T-helper 2 cell treated with Interferon-gamma antibody and Interleukin-4, amounts not matched to agents 5 μg/mL and 100 μg/mL, for 36 hours (primary cell): ENCODE results near the gene HNF1A.
"Not testable (repeated sequence)": the region's sequence is repeated elsewhere in the genome, so short reads cannot be mapped to it uniquely, and the experiment has no call there.

Experiments used
- DNase-seq: peaks from one replicate; pipeline ENCODE4 v3.0.0; 2021; ENCODE audit warnings: low spot score
- H3K27ac Mint-ChIP-seq: one replicate; pipeline ENCODE4 v1.8.0; 2021; ENCODE audit warnings: mild to moderate bottlenecking, mixed read lengths
- H3K27me3 Mint-ChIP-seq: one replicate; pipeline ENCODE4 v1.8.0; 2021; ENCODE audit warnings: low read depth, mixed read lengths
- H3K36me3 Mint-ChIP-seq: one replicate; pipeline ENCODE4 v1.8.0; 2021; ENCODE audit warnings: low read depth, mixed read lengths
- H3K4me1 Mint-ChIP-seq: one replicate; pipeline ENCODE4 v1.8.0; 2021; ENCODE audit warnings: low read depth, mixed read lengths
- H3K4me3 Mint-ChIP-seq: one replicate; pipeline ENCODE4 v1.8.0; 2022; ENCODE audit warnings: mild to moderate bottlenecking, moderate library complexity, mixed read lengths
- H3K9me3 Mint-ChIP-seq: one replicate; pipeline ENCODE4 v1.8.0; 2021; ENCODE audit warnings: mixed read lengths

HNF1A gene

DNA sequence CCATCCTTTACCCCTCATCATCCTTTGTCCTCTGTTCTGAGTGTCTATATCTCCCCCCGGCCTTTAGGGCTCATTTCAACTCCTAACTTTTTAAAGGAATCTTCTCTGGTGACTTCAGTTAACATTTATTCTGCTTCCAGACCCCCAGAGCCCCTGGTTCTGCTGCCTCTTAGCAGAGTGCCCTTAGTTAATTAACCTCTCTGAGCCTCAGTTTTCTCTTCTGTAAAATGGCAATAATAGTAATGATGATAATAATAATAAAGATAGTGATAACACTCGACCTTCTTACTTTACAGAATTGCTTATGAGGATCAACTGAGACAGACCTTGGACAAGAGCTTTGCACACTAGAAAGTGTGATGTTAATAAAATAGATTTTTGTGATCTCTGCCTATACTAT, 44.4 kb downstream of the HNF1A start:
- no peaks in the 10 kb centered on the region for H3K9me3 Mint-ChIP-seq
- no peak overlapping the region for H3K27ac Mint-ChIP-seq
- peaks cover 17% of the 10 kb centered on the region for H3K36me3 Mint-ChIP-seq
- no peaks in the 10 kb centered on the region for H3K27me3 Mint-ChIP-seq
- no peak for DNase-seq
- no peaks in the 10 kb centered on the region for H3K4me1 Mint-ChIP-seq
- H3K4me3 Mint-ChIP-seq, result no peak overlapping the region

DNA sequence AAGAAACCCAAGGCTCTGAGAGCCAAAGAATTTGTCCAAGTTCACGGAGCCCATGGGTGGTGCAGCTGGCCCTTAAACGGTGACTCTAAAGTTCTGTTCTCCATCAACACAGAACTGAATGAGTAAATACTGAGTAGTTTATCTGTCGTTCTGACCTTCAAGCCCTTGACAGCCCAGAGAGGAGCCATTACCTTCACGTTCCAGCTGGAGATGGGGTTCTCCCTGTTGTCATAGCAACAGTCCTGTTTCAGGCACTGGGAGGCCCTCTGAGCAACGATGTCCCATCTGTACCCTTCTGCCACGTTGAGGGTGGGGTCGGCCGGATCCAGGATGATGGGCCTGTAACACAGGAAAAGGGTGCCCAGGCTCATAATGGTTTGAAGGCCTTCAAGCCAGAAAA, 45.5 kb downstream of the HNF1A start:
- Mint-ChIP-seq H3K36me3 (peaks cover 17% of the 10 kb centered on the region), H3K4me3 (no peak overlapping the region), H3K27me3 (no peaks in the 10 kb centered on the region), H3K9me3 (no peaks in the 10 kb centered on the region), H3K4me1 (peaks cover 2% of the 10 kb centered on the region), H3K27ac (no peak overlapping the region)
- no peak for DNase-seq

DNA sequence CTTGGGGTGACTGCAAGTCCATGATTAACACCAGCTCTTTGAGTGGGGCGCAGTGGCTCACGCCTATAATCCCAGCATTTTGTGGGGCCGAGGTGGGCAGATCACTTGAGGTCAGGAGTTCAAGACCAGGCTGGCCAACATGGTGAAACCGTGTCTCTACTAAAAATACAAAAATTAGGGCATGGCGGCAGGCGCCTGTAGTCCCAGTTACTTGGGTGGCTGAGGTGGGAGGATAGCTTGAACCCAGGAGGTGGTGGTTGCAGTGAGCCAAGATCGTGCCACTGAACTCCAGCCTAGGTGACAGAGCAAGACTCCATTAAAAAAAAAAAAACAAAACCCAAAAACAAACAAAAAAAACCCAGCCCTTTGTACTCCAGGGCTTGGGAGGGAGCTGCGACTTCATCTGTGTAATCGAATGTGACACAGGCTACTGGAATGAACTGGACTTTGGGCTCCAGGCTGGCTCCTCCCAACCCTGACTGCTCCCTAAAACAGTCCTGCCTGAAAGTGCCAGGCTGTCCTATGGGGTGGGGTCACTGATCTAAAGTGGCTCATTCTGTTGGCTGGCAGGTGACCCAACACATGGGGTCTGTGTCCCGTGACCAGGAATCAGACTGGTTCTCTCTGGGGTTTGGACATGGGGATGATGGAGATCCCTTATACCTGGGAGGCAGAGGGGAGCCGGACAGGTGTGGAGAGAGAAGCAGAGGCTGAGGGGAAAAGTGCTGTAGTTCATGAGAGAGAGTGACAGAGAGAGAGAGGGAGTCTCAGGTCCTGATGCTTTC, 47.3 kb downstream of the HNF1A start:
- no peaks in the 10 kb centered on the region for H3K27me3 Mint-ChIP-seq
- peaks cover 20% of the 10 kb centered on the region for H3K36me3 Mint-ChIP-seq
- no peak for DNase-seq
- peaks cover 2% of the 10 kb centered on the region for H3K4me1 Mint-ChIP-seq
- H3K27ac Mint-ChIP-seq, result no peak overlapping the region
- no peak overlapping the region for H3K4me3 Mint-ChIP-seq
- no peaks in the 10 kb centered on the region for H3K9me3 Mint-ChIP-seq

DNA sequence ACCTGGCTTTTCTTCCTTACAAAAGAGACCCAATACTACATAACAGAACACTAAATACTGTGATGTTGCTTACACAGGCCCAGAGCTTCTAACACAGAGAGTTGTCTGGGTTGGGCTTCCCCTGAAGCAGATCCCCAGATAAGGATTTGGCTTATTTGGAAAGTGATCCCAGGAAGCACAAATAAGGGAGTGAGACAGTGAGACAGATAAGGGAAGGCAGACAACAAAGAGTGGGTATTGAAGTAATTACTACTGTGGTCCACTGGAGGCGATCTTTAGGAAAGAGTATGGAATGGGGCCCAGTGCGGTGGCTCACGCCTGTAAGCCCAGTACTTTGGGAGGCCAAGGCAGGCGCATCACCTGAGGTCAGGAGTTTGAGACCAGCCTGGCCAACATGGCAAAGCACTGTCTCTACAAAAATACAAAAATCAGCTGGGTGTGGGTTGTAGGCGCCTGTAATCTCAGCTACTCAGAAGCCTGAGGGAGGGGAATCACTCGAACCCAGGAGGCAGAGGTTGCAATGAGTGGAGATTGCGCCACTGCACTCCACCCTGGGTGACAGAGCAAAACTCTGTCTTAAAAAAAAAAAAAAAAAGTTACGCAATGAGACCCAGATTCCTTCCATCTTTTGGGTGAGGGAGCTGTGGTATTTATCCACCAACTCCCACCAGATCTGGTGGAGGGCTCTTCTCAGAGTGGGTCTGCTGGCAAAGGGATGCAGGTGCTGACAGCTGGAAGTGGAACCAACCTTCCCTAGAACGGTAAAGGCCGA, 48.1 kb downstream of the HNF1A start:
- Mint-ChIP-seq H3K9me3 (no peaks in the 10 kb centered on the region), H3K4me1 (peaks cover 2% of the 10 kb centered on the region), H3K27me3 (no peaks in the 10 kb centered on the region), H3K36me3 (peaks cover 22% of the 10 kb centered on the region), H3K4me3 (no peak overlapping the region), H3K27ac (no peak overlapping the region)
- no peak for DNase-seq

DNA sequence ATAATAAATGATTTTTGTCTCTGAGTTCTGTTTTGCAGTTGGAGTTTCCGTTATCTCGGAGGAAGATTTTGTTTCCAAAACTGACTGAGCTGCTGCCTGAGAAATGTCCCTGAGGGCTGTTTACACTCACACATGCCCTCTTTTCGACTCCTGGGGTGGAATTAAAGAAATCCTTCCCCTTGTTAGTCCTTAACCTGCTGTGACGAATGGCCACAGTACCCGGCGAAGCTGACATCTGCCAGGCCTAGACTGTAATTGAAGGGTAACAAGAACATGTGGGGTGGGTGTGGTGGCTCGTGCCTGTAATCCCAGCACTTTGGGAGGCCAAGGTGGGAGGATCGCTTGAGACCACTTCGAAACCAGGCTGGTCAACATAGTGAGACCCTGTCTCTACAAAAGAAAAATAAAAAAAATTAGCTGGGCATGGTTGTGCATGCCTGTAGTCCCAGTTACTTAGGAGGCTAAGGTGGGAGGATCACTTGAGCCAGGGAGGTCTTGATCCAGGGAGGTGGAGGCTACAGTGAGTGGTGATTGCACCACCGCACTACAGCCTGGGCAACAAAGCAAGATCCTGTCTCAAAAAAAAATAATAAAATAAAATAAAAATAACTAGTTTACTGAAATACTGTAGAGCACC, 52.4 kb downstream of the HNF1A start:
- Mint-ChIP-seq H3K9me3 (no peaks in the 10 kb centered on the region), H3K36me3 (peaks cover 36% of the 10 kb centered on the region), H3K4me3 (no peak overlapping the region), H3K27ac (no peak overlapping the region), H3K27me3 (no peaks in the 10 kb centered on the region), H3K4me1 (peaks cover 31% of the 10 kb centered on the region)
- DNase-seq, result no peak

DNA sequence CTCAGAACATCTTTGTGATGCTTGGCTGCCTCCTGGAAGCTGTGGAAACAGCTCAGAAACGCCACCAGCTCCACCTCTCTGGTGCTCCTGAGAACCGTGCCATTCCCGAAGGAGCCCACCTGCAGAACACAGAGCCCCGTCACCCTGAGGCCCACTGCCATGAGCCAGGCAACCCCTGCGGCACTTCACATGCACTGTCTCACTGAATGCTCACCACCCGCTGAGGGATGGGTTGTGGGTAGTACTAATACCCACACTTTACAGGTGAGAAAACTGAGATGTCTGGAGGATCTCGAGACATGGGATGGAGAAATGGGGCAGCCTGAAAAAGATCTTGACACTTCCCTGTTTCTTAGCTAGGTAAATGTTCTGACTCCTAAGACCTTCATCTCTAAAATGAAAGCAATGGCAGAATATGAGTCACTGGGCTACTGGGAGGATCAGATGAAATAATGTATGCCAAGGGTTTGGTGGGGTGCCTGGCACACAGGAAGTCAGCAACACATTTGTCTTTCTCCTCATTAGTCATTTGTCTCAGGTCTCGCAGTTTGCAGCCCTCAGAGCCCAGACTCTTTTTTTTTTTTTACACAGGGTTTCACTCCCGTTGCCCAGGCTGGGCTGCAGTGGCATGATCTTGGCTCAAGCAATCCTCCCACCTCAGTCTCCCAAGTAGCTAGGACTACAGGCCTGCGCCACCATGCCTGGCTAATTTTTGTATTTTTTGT, 55.4 kb downstream of the HNF1A start:
- peak overlapping the region; percentile 86 for H3K27ac Mint-ChIP-seq
- peak overlapping the region; percentile 69 for H3K4me3 Mint-ChIP-seq
- H3K36me3 Mint-ChIP-seq, result peaks cover 29% of the 10 kb centered on the region
- no peaks in the 10 kb centered on the region for H3K27me3 Mint-ChIP-seq
- peak; percentile 67 for DNase-seq
- H3K9me3 Mint-ChIP-seq, result no peaks in the 10 kb centered on the region
- H3K4me1 Mint-ChIP-seq, result peaks cover 46% of the 10 kb centered on the region

DNA sequence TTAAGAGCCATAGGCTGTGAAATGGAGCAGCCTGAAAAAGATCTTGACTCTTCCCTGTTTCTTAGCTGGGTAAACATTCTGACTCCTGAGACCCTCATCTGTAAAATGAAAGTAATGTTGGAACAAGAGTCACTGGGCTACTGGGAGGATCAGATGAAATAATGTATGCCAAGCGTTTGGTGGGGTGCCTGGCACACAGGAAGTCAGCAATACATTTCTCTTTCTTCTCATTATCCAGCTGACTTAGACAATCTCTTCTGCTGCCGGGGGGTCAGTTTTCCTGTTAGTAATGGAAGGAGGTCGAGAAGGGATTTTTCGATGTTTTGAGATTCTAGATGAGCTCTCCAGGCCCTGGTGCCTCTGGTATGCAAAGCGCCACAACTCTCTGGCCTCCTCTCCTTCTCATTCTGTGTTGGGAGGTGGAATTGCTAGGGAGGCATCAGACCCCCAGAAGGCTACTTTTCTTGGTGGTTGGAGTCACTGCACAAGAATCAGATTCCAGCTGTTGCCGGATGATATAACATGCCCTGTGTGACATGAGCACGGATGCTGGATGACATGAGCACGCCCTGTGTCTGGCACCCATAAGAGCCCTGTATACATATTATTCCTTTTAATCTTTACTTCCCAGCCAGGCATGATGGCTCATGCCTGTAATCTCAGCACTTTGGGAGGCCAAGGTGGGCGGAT, 56.4 kb downstream of the HNF1A start:
- Mint-ChIP-seq H3K4me1 (peaks cover 48% of the 10 kb centered on the region), H3K27me3 (no peaks in the 10 kb centered on the region), H3K4me3 (peak overlapping the region; percentile 69), H3K27ac (peak overlapping the region; percentile 86), H3K36me3 (peaks cover 29% of the 10 kb centered on the region), H3K9me3 (no peaks in the 10 kb centered on the region)
- DNase-seq, result no peak

DNA sequence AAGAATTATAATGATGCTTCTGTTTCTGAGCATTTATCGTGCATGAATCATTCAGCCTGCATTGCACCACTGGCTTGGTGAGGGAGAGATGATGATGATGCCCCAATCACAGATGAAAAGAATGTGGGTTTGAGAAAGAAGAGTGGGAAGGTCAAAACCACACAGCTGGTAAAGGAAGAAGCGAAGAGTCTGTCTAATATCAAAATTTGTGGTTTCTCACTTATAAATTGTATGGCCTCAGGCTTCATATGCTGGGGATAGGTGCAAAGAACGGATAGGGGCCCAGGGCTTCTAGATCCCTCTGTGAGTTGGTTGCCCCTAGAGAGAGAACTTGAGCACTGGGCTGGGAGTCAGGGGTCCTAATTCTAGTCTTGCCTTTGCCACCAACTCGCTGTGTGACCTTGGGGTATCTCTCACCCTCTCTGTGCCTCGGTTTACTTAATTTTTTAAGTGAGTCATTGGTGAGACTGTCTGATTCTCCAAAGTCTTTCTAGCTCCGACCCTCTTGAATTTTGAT, 58.5 kb downstream of the HNF1A start:
- Mint-ChIP-seq H3K36me3 (peaks cover 24% of the 10 kb centered on the region), H3K9me3 (no peaks in the 10 kb centered on the region), H3K27me3 (peaks cover 6% of the 10 kb centered on the region), H3K4me1 (peaks cover 48% of the 10 kb centered on the region), H3K27ac (peak overlapping the region; percentile 78), H3K4me3 (peak overlapping the region; percentile 94)
- peak; percentile 56 for DNase-seq

DNA sequence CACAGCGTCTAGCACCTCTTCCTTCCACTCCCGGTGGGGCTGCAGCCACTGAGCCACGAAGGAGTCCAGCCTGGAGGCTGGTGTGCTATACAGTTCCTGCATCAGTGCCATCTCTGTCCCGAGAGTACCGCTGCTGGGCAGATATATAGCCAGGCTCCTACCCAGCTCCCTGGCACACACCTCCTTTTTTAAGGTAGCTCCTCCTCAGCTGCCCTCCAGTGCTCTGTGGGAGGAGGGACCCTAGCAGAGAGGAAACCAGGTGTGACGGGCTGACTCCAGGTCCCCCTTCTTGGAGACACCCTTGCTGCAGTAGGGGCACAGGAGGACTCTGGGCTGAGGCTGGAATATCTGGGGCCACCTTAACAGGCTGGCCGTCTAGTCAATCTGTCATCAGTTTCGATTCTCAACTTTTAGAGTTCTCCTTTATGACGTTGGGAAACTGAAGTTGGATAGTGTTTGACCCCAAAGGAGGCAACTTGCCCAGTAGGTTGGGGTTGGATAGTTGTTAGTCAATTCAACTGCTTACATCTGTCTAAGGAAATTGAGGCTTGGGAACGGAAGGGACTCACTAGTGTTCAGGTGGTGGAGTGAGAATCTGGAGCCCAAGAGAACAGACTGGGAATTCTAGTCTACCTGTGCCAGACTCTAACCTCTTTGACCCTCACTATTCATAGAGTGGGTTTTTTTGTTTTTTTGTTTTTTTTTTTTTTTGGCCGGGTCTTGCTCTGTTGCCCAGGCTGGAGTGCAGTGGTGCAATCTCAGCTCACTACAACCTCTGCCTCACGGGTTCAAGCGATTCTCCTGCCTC, 60.7 kb downstream of the HNF1A start, which contains the start of gene OASL:
Gene OASL (minus strand): TSS at position 386 of the 808 bp plus-strand sequence. CDS start 275 bp downstream, at position 111.
- H3K4me1 Mint-ChIP-seq, result peaks cover 35% of the 10 kb centered on the region
- peak; percentile 36 for DNase-seq
- peaks cover 15% of the 10 kb centered on the region for H3K27me3 Mint-ChIP-seq
- H3K9me3 Mint-ChIP-seq, result no peaks in the 10 kb centered on the region
- peak within 1 kb of the TSS; percentile 89 for H3K27ac Mint-ChIP-seq
- H3K36me3 Mint-ChIP-seq, result peaks cover 14% of the 10 kb centered on the region
- peak within 1 kb of the TSS; percentile 94 for H3K4me3 Mint-ChIP-seq

DNA sequence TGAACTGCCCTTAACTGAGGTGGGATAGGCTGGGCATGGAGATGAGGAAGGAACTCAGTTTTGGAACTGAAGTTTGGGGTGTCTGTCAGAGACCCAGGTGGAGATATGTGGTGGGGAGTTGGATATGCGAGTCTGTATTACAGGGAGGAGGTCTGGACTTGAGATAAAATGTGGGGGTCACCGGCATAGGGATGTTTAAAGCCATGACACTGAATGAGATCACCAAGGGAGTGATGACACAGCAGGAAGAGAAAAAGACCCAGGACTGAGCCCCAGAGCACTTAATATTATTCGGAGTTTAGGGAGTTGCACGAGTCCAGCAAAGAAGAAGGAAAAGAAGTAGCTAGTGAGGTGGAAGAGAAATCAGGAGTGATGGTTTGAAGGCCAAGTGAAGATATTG, 64.7 kb downstream of the HNF1A start:
- H3K9me3 Mint-ChIP-seq, result no peaks in the 10 kb centered on the region
- peaks cover 23% of the 10 kb centered on the region for H3K27me3 Mint-ChIP-seq
- H3K4me1 Mint-ChIP-seq, result peaks cover 8% of the 10 kb centered on the region
- no peak for DNase-seq
- H3K36me3 Mint-ChIP-seq, result no peaks in the 10 kb centered on the region
- no peak overlapping the region for H3K27ac Mint-ChIP-seq
- no peak overlapping the region for H3K4me3 Mint-ChIP-seq

DNA sequence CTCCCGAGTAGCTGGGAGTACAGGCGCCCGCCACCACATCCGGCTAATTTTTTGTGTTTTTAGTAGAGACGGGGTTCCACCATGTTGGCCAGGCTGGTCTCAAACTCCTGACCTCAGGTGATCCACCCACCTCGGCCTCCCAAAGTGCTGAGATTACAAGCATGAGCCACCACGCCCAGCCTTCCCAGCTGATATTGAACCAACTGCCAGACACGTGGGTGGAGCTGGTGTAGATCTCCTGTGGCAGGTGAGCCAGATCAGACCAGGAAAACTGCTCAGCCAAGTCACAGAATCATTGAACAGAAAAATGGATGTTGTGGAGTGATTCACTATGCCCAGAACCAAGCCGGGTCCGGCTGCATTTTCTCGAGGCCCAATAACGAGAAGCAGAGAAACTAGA, 69.1 kb downstream of the HNF1A start:
- not testable (repeated sequence) for DNase-seq, H3K4me3 Mint-ChIP-seq, H3K9me3 Mint-ChIP-seq, H3K4me1 Mint-ChIP-seq, H3K36me3 Mint-ChIP-seq, H3K27ac Mint-ChIP-seq
- H3K27me3 Mint-ChIP-seq, result peaks cover 20% of the 10 kb centered on the region

DNA sequence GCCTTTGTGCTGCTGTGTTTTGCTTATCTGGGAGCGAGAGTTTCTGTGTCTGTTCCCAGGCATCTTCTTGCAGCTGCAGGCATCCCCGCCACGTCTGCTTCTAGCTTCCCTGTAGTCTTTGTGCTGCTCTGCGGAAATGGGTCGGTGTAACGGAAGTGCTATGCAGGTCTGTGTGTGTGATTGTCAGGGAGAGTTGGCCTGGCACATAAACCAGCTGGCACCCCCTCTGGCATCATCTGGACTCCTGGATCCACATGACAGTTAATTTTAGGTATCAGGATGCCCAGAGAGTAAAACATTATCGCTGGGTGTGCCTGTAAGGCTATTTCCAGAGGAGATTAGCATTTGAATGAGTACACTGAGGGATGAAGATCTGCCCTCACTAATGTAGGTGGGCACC, 70.1 kb downstream of the HNF1A start:
- H3K4me3 Mint-ChIP-seq, result peak overlapping the region; percentile 74
- DNase-seq, result no peak
- H3K4me1 Mint-ChIP-seq, result peaks cover 3% of the 10 kb centered on the region
- peak overlapping the region; percentile 71 for H3K27ac Mint-ChIP-seq
- peaks cover 15% of the 10 kb centered on the region for H3K27me3 Mint-ChIP-seq
- H3K36me3 Mint-ChIP-seq, result no peaks in the 10 kb centered on the region
- no peaks in the 10 kb centered on the region for H3K9me3 Mint-ChIP-seq
